Spleen (tissue), 7 donors: ENCODE results near the gene ABCC8.

Experiments
- CTCF ChIP-seq, 11 experiments: fragments of 200-600 bp in 7 of 11; fragments of 450-650 bp in 4 of 11; sonication (generic) in 4 of 11; IDR thresholded peaks in 8 of 11; conservative IDR thresholded peaks in 3 of 11; 1 replicate in 7 of 11; 2 replicates in 4 of 11; pipeline versions ENCODE4 v1.4.0 to v1.8.0; 2016 to 2021; ENCODE audit warnings: antibody characterized with exemption in 11 of 11, inconsistent platforms in 4 of 11, mild to moderate bottlenecking in 1 of 11
- POLR2A ChIP-seq, 3 donors: fragments of 450-650 bp; IDR thresholded peaks; one replicate each; pipeline ENCODE4 v1.5.1; 2017; ENCODE audit warnings: antibody characterized with exemption in 3 of 3, mild to moderate bottlenecking in 1 of 3
- donor health status: DM: no; HTN: no; CAD: no; lungs with moderate emphysema.
- donor health status: DM: no; HTN: no; CAD: no.
- donor health status: DM: no; HTN: no; CAD: no.

GRCh38 chr11:17395978-17396377 is 80.7 kb downstream of the ABCC8 start:
- TF ChIP-seq CTCF (IDR thresholded peaks at IDR 0.05 in 8 of 11, conservative IDR thresholded peaks at IDR 0.05 in 3 of 11) (no peak), POLR2A (IDR thresholded peaks at IDR 0.05) (no peak)
